Spleen (tissue), 11 donors: ENCODE measurements around the gene DNAAF5. TPM values are rescaled to one million over a fixed set of nuclear protein-coding genes. Genes with fewer than 3 reads are reported as not detected.

ENCODE experiments used
- DNase-seq: peaks from one replicate; pipeline ENCODE4 v3.0.0-alpha.2; 2020
- H3K27ac ChIP-seq, 8 donors: fragments of 200-600 bp; sonication (generic) in 7 of 8; 1 replicate in 4 of 8; 2 replicates in 4 of 8; pipeline versions ENCODE4 v1.5.0 to v1.8.0; 2016 to 2021; ENCODE audit warnings: inconsistent platforms in 4 of 8, mild to moderate bottlenecking in 4 of 8, moderate library complexity in 1 of 8
- H3K27me3 ChIP-seq, 7 donors: fragments of 200-600 bp; sonication (generic) in 6 of 7; replicated peaks in 1 of 7; 1 replicate in 4 of 7; 2 replicates in 3 of 7; pipeline versions ENCODE4 v1.5.0 to v1.8.0; 2016 to 2021; ENCODE audit warnings: inconsistent platforms in 3 of 7, mild to moderate bottlenecking in 1 of 7
- H3K36me3 ChIP-seq, 6 donors: fragments of 200-600 bp; sonication (generic) in 5 of 6; 1 replicate in 4 of 6; 2 replicates in 2 of 6; pipeline versions ENCODE4 v1.5.0 to v1.8.0; 2016 to 2021; ENCODE audit warnings: inconsistent platforms in 2 of 6
- H3K4me1 ChIP-seq, 6 donors: fragments of 200-600 bp; sonication (generic) in 5 of 6; 1 replicate in 3 of 6; 2 replicates in 3 of 6; pipeline versions ENCODE4 v1.5.0 to v1.8.0; 2016 to 2021; ENCODE audit warnings: inconsistent platforms in 3 of 6
- H3K4me3 ChIP-seq, 8 donors: fragments of 200-600 bp; sonication (generic) in 7 of 8; 1 replicate in 4 of 8; 2 replicates in 4 of 8; pipeline versions ENCODE4 v1.5.0 to v1.8.0; 2016 to 2021; ENCODE audit warnings: inconsistent platforms in 4 of 8, mild to moderate bottlenecking in 4 of 8, moderate library complexity in 2 of 8
- H3K9me3 ChIP-seq, 8 donors: fragments of 200-600 bp; sonication (generic) in 7 of 8; 1 replicate in 4 of 8; 2 replicates in 4 of 8; pipeline versions ENCODE4 v1.5.0 to v1.8.0; 2016 to 2021; ENCODE audit warnings: inconsistent platforms in 4 of 8
- CTCF ChIP-seq, 11 experiments: fragments of 200-600 bp in 7 of 11; fragments of 450-650 bp in 4 of 11; sonication (generic) in 4 of 11; IDR thresholded peaks in 8 of 11; conservative IDR thresholded peaks in 3 of 11; 1 replicate in 7 of 11; 2 replicates in 4 of 11; pipeline versions ENCODE4 v1.4.0 to v1.8.0; 2016 to 2021; ENCODE audit warnings: antibody characterized with exemption in 11 of 11, inconsistent platforms in 4 of 11, mild to moderate bottlenecking in 1 of 11
- POLR2A ChIP-seq, 3 donors: fragments of 450-650 bp; IDR thresholded peaks; one replicate each; pipeline ENCODE4 v1.5.1; 2017; ENCODE audit warnings: antibody characterized with exemption in 3 of 3, mild to moderate bottlenecking in 1 of 3
- POLR2AphosphoS5 ChIP-seq, 3 donors: sonication (generic); formaldehyde crosslinking; IDR thresholded peaks; one replicate each; pipeline ENCODE4 v1.5.1; 2017; ENCODE audit warnings: antibody characterized with exemption in 3 of 3
- WGBS, 5 donors: extraction: QIAGEN DNeasy Blood & Tissue Kit in 3 of 5; methylation state at CpG; one replicate each; pipeline versions ENCODE4 v1.1.5 to v1.1.7; 2013 to 2018; 5-methylcytosine and 5-hydroxymethylcytosine counted together
- intact Hi-C: fragments of 100-400 bp; cut with DNase I; formaldehyde crosslinking; loops from one replicate; pipeline ENCODE4 v1.15.0; 2023; ENCODE audit warnings: low total_unique reads
- polyA plus RNA-seq, 3 donors: library from polyadenylated mRNA; stranded (reverse); fragments of 200-250 nt; gene quantifications; one replicate each; pipeline ENCODE4 v1.2.1, GENCODE V29; 2013
- total RNA-seq, 7 donors: library from RNA; depleted of rRNA in 3 of 7; stranded (reverse); fragments of >200 nt in 3 of 7; fragmentation: NEBNext Ultra II Directional in 4 of 7; extraction: Animal tissue kit (Norgen Biotek cat#: 25700) in 4 of 7; gene quantifications; one replicate each; pipeline versions ENCODE4 v1.1.0 to v1.2.1, GENCODE V29; 2016 to 2021
- donor health status: healthy with polysubstance abuse.
- donor health status: DM: no; HTN: no; CAD: no; lungs with moderate emphysema.
- donor health status: DM: no; HTN: no; CAD: no.
- donor health status: Bipolar disorder and iron deficiency.
- donor health status: healthy.
- donor health status: DM: no; HTN: no; CAD: no.
- donor health status: DM: yes; HTN: yes; CAD: no.

DNAAF5 gene
- total and polyA plus RNA-seq, 10 donors: 7.5 to 22.4 (median 18.1) TPM

GRCh38 chr7:696426-696811, 30.1 kb upstream of the DNAAF5 start:
- H3K4me1 ChIP-seq: peaks cover 0 to 41% (median 21%) of the 10 kb centered on the region in 6 donors
- peak overlapping the region in 6 of 8 donors; percentile 32 to 84 (median 78) for H3K27ac ChIP-seq
- peaks cover 0 to 24% (median 0%) of the 10 kb centered on the region in 6 donors for H3K36me3 ChIP-seq
- H3K4me3 ChIP-seq: no peak overlapping the region
- DNase-seq: no peak
- 71 to 88% (median 87%) methylated on average over 9 of the region's 9 CpGs for WGBS, 5 donors
- no peak for TF ChIP-seq CTCF (IDR thresholded peaks at IDR 0.05 in 8 of 11, conservative IDR thresholded peaks at IDR 0.05 in 3 of 11)
- no peak for TF ChIP-seq POLR2AphosphoS5 (IDR thresholded peaks at IDR 0.05)
- no peak for TF ChIP-seq POLR2A (IDR thresholded peaks at IDR 0.05)
- H3K9me3 ChIP-seq: peaks cover 0 to 11% (median 0%) of the 10 kb centered on the region in 8 donors
- intact Hi-C loops: no loop called here
- no peaks in the 10 kb centered on the region for H3K27me3 ChIP-seq

- H3K27ac ChIP-seq: peak overlapping the region in 7 of 8 donors; percentile 23 to 84 (median 77)
- WGBS, 5 donors: 64 to 79% (median 78%) methylated on average over 28 to 29 of the region's 29 CpGs
- DNase-seq: peak; percentile 70
- peaks cover 0 to 41% (median 21%) of the 10 kb centered on the region in 6 donors for H3K4me1 ChIP-seq
- intact Hi-C loops: no loop called here
- peaks cover 0 to 24% (median 0%) of the 10 kb centered on the region in 6 donors for H3K36me3 ChIP-seq
- peaks cover 0 to 7% (median 0%) of the 10 kb centered on the region in 8 donors for H3K9me3 ChIP-seq
- TF ChIP-seq CTCF (IDR thresholded peaks at IDR 0.05 in 8 of 11, conservative IDR thresholded peaks at IDR 0.05 in 3 of 11) (no peak), POLR2AphosphoS5 (IDR thresholded peaks at IDR 0.05) (peak; percentile 55 to 70 (median 56)), POLR2A (IDR thresholded peaks at IDR 0.05) (no peak)
- H3K27me3 ChIP-seq: no peaks in the 10 kb centered on the region
- H3K4me3 ChIP-seq: no peak overlapping the region
Observed at GRCh38 chr7:696812-697551, 29.5 kb upstream of the DNAAF5 start.

GRCh38 chr7:698515-699475, 27.7 kb upstream of the DNAAF5 start:
- H3K36me3 ChIP-seq: peaks cover 0 to 17% (median 0%) of the 10 kb centered on the region in 6 donors
- H3K4me3 ChIP-seq: no peak overlapping the region
- intact Hi-C loops: no loop called here
- no peak for TF ChIP-seq POLR2A (IDR thresholded peaks at IDR 0.05)
- no peak for TF ChIP-seq CTCF (IDR thresholded peaks at IDR 0.05 in 8 of 11, conservative IDR thresholded peaks at IDR 0.05 in 3 of 11)
- TF ChIP-seq POLR2AphosphoS5 (IDR thresholded peaks at IDR 0.05): peak in 2 of 3 donors; percentile 87
- no peaks in the 10 kb centered on the region for H3K27me3 ChIP-seq
- 75 to 86% (median 81%) methylated on average over 22 to 23 of the region's 23 CpGs for whole genome bisulfite sequencing, 5 donors
- H3K27ac ChIP-seq: peak overlapping the region in 6 of 8 donors; percentile 46 to 77 (median 68)
- peak; percentile 73 for DNase-seq
- H3K9me3 ChIP-seq: peaks cover 0 to 20% (median 15%) of the 10 kb centered on the region in 8 donors
- peaks cover 0 to 41% (median 21%) of the 10 kb centered on the region in 6 donors for H3K4me1 ChIP-seq
